GM12892 (cell line): Measurements from ENCODE around the gene RASA3.
"Not testable (repeated sequence)": the region's sequence is repeated elsewhere in the genome, so short reads cannot be mapped to it uniquely, and the experiment has no call there.

Source experiments
- DNase-seq: peaks from one replicate; pipeline ENCODE4 v3.0.0; 2011; ENCODE audit not compliant: insufficient read length
- FAIRE-seq: peaks from 2 replicates; lab custom pipeline; 2011; peaks lifted over from hg19 to GRCh38; lab: Jason Lieb, UNC
- POLR2A ChIP-seq: IDR thresholded peaks from 2 replicates; pipeline ENCODE4 v1.6.1; 2011; ENCODE audit warnings: low read depth, low read length, control low read depth
- POLR2AphosphoS5 ChIP-seq: IDR thresholded peaks from 2 replicates; pipeline ENCODE4 v1.6.1; 2011; ENCODE audit warnings: low read depth, low read length, control low read depth
- TAF1 ChIP-seq: IDR thresholded peaks from 2 replicates; pipeline ENCODE4 v1.6.1; 2011; ENCODE audit warnings: low read depth, mild to moderate bottlenecking, control low read depth, low read length, borderline replicate concordance

The RASA3 gene

GRCh38 chr13:114114006-114114640 lies 18.3 kb downstream of the RASA3 start:
- no peak for DNase-seq
- TF ChIP-seq POLR2AphosphoS5 (no peak), POLR2A (no peak), TAF1 (no peak)
- no peak for FAIRE-seq

- not testable (repeated sequence) for DNase-seq, FAIRE-seq
Measured at GRCh38 chr13:114113395-114113794, 19.0 kb downstream of the RASA3 start.

- DNase-seq (no peak), FAIRE-seq (no peak)
- TF ChIP-seq TAF1 = no peak
- TF ChIP-seq POLR2AphosphoS5 = no peak
- no peak for TF ChIP-seq POLR2A
Measured at GRCh38 chr13:114112826-114113322, 19.5 kb downstream of the RASA3 start.

- no peak for DNase-seq
- no peak for FAIRE-seq
- TF ChIP-seq TAF1 (no peak), POLR2AphosphoS5 (no peak), POLR2A (no peak)
Measured at GRCh38 chr13:114112231-114112825, 20.1 kb downstream of the RASA3 start.

- no peak for DNase-seq
- FAIRE-seq = no peak
- TF ChIP-seq POLR2A (no peak), POLR2AphosphoS5 (no peak), TAF1 (no peak)
Measured at GRCh38 chr13:114111577-114111976, 20.8 kb downstream of the RASA3 start.

GRCh38 chr13:114110830-114111189 lies 21.6 kb downstream of the RASA3 start:
- FAIRE-seq = not testable (repeated sequence)

GRCh38 chr13:114110091-114110829 lies 22.2 kb downstream of the RASA3 start:
- DNase-seq = peak; percentile 71
- no peak for FAIRE-seq
- TF ChIP-seq TAF1 (no peak), POLR2A (no peak), POLR2AphosphoS5 (no peak)

More at GRCh38 chr13:114110830-114111189, 21.6 kb downstream of the RASA3 start:
- not testable (repeated sequence) for DNase-seq

GRCh38 chr13:114109641-114110041 lies 22.8 kb downstream of the RASA3 start:
- FAIRE-seq = no peak
- no peak for DNase-seq
- TF ChIP-seq POLR2AphosphoS5 (no peak), POLR2A (no peak), TAF1 (no peak)

- FAIRE-seq (no peak), DNase-seq (no peak)
- TF ChIP-seq POLR2A (no peak), POLR2AphosphoS5 (no peak), TAF1 (no peak)
Measured at GRCh38 chr13:114108894-114109293, 23.5 kb downstream of the RASA3 start.

GRCh38 chr13:114108141-114108761 lies 24.2 kb downstream of the RASA3 start:
- FAIRE-seq (no peak), DNase-seq (no peak)
- TF ChIP-seq POLR2AphosphoS5 (no peak), TAF1 (no peak), POLR2A (no peak)

- no peak for DNase-seq
- no peak for TF ChIP-seq POLR2AphosphoS5
- TF ChIP-seq TAF1 = no peak
- TF ChIP-seq POLR2A = no peak
- no peak for FAIRE-seq
Measured at GRCh38 chr13:114107686-114108081, 24.7 kb downstream of the RASA3 start.
